Measurements from ENCODE around the gene RIPK1. TPM values are rescaled to one million over a fixed set of nuclear protein-coding genes. Genes with fewer than 3 reads are reported as not detected.

Gene RIPK1
- total and polyA plus RNA-seq, 2 of the 8 experiments (the other 6 are each of a cell fraction or from before 2014, with no cell fraction given), result 5.9 to 22.9 TPM

- 82% methylated on average over 11 of the region's 11 CpGs; no CpG with 5 or more reads in 1 of the 2 experiments for WGBS, 2 experiments (ENCODE audit: extremely low coverage in 1 of 2, insufficient coverage in 1 of 2, insufficient read length in 1 of 2, insufficient replicate concordance in 2 of 2, low coverage in 1 of 2, low lambda C conversion rate in 2 of 2, missing lambda C conversion rate in 1 of 2)
- Histone ChIP-seq H3K79me1 (ENCODE audit: low read depth, low read length) (peaks cover 5% of the 10 kb centered on the region; the same call in 1 of the 2 replicates), H4K91ac (replicated peaks; ENCODE audit: insufficient read length, low read length) (peak overlapping the region; percentile 82), H4K20me1 (replicated peaks in 1 of 2; ENCODE audit: control insufficient read depth in 1 of 2, insufficient read depth in 2 of 2, low read length in 2 of 2) (no peaks in the 10 kb centered on the region), H3K4me2 (ENCODE audit: insufficient read depth in 1 of 2, low read depth in 2 of 2, low read length in 2 of 2) (no peak overlapping the region), H4K5ac (ENCODE audit: insufficient read length, low read depth, low read length) (no peak overlapping the region), H3K36me3 (ENCODE audit: control insufficient read depth in 2 of 4, insufficient read depth in 4 of 4, low read length in 3 of 4) (peaks cover 0 to 16% (median 6%) of the 10 kb centered on the region in 4 experiments; a peak in 5 of 8 replicates), H3K23me2 (ENCODE audit: low read depth, low read length) (peaks cover 3% of the 10 kb centered on the region; the same call in 1 of the 2 replicates), H2BK20ac (ENCODE audit: low read length) (0 out of 2 replicates have a peak overlapping the region, but pooled peaks have one; percentile 1), H2BK12ac (ENCODE audit: low read depth, low read length) (peak overlapping the region; percentile 41; the same call in 1 of the 2 replicates), H3K9ac (replicated peaks in 1 of 4; ENCODE audit: extremely low read depth in 1 of 4, low read depth in 3 of 4, low read length in 3 of 4) (no peak overlapping the region), H2BK120ac (replicated peaks; ENCODE audit: low read depth, low read length) (peak overlapping the region; percentile 39), H3K56ac (replicated peaks; ENCODE audit: insufficient read length, low read depth, low read length) (no peak overlapping the region), H4K8ac (ENCODE audit: extremely low read depth, insufficient read depth, low read length) (no peak overlapping the region; the same call in 1 of the 2 replicates), H3K14ac (ENCODE audit: insufficient read length) (no peak overlapping the region), H3K9me3 (ENCODE audit: insufficient read depth in 2 of 2, low read depth in 1 of 2, low read length in 1 of 2) (peaks cover 0 to 4% of the 10 kb centered on the region in 2 experiments; a peak in 2 of 4 replicates), H2AFZ (ENCODE audit: low read length) (no peak overlapping the region), H3K18ac (ENCODE audit: extremely low read depth, low read length) (0 out of 2 replicates have a peak overlapping the region, but pooled peaks have one; percentile 40), H2AK5ac (ENCODE audit: low read depth, low read length) (peak overlapping the region; percentile 47), H3K4ac (replicated peaks; ENCODE audit: insufficient read length, low read depth, low read length) (no peak overlapping the region), H3K23ac (ENCODE audit: insufficient read length) (no peak overlapping the region), H2BK5ac (ENCODE audit: low read depth, low read length) (peak overlapping the region; percentile 6; the same call in 1 of the 2 replicates), H2BK15ac (ENCODE audit: low read length) (no peak overlapping the region), H3K4me1 (replicated peaks in 1 of 4; ENCODE audit: control insufficient read depth in 3 of 4, insufficient read depth in 4 of 4, low read length in 3 of 4) (peaks cover 7 to 28% (median 16%) of the 10 kb centered on the region in 4 experiments; a peak in 6 of 7 replicates), H3K27me3 (replicated peaks in 1 of 4; ENCODE audit: control insufficient read depth in 3 of 4, extremely low read depth in 1 of 4, insufficient read depth in 3 of 4, low read length in 3 of 4) (no peaks in the 10 kb centered on the region), H3K4me3 (ENCODE audit: extremely low read depth in 1 of 4, insufficient read depth in 2 of 4, low read depth in 3 of 4, low read length in 4 of 4) (no peak overlapping the region), H3K27ac (ENCODE audit: low read depth, low read length) (no peak overlapping the region), H3K79me2 (ENCODE audit: control insufficient read depth in 1 of 2, insufficient read depth in 2 of 2, low read length in 2 of 2) (peaks cover 3 to 59% of the 10 kb centered on the region in 2 experiments; a peak in 2 of 4 replicates)
- CTCF ChIA-PET (ENCODE audit: partially characterized antibody), result interaction anchor here (1.2 to 1.6 kb wide), 2 partner anchors 48 to 178 kb away, joined by 3 to 7 read pairs; no protein-coding TSS in a partner anchor
- TF ChIP-seq TBP (IDR thresholded peaks at IDR 0.05; ENCODE audit: low read depth, low read length) (no peak), TCF12 (IDR thresholded peaks at IDR 0.05; ENCODE audit: low read depth, low read length) (no peak), RNF2 (IDR thresholded peaks at IDR 0.05; ENCODE audit: borderline replicate concordance, low read depth, low read length, missing control alignments, poor library complexity, severe bottlenecking) (no peak)
- FAIRE-seq (no peak), DNase-seq (ENCODE audit: low read depth in 1 of 2, low spot score in 2 of 2) (no peak)
- POLR2A ChIA-PET (ENCODE audit: partially characterized antibody), result interaction anchor here (1.0 kb wide), 1 partner anchor 25 kb away, joined by 3 read pairs; no protein-coding TSS in a partner anchor
These were observed 5.1 kb downstream of the RIPK1 start for GRCh38 chr6:3073382-3073781.
